Measurements from ENCODE around the gene TMEM151A. TPM values are rescaled to one million over a fixed set of nuclear protein-coding genes. Genes with fewer than 3 reads are reported as not detected.

Gene TMEM151A
- total RNA-seq, 1 donor, result 0.36 TPM

DNA sequence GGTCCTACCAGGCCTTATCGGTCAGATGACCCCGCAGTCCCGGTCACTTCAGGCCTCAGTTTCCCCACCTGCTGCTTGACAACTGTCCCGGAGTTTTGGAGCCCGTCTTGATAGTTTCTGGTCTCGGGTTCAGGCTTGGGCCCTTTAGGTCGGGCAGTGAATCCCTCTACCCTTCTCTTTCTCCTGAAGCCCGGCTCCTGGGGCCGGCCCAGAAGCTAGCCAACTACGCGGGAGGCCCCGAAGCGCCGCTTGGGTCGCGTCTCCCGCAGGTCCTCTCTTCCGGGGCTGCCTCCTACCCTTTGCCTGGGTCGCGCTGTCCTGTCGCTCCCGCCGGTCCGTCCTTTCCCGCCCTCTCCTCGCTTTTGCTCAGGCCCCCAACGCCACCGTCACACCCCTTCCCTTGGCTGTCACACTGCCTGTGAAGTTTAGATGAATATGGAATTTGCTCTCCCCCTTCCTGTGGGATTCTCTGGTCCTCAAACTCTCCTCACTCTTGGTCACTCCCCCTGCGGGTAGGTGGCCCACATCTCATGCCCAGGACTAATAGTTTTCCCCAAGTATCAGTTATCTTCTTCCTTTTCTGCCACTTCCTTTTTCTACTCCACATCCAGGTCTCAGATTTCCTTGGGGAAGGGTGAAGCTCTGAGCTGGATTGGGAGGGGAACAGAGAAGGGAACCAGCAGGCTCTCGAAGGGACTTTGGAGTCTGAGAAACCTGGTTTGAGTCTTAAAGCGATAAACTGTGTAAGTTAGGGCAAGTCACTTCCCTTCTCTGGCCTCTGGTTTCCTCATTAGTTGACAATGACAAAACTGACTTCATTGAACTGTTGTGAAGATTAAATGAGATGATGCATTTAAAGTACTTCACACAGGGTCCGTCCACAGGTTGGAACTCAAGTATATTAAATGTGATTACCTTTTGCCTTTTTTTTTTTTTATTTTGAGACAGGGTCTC lies 22.5 kb upstream of the TMEM151A start:
- no peaks in the 10 kb centered on the region for H3K9me3 ChIP-seq (ENCODE audit: low read depth, low read length)
- peak overlapping the region; percentile 98 for H3K4me3 ChIP-seq (ENCODE audit: insufficient read depth, low read length)
- H3K4me1 ChIP-seq (ENCODE audit: insufficient read depth, low read length), result peaks cover 22% of the 10 kb centered on the region
- H3K4me2 ChIP-seq (ENCODE audit: insufficient read depth, low read length), result peak overlapping the region; percentile 97
- H2AFZ ChIP-seq (ENCODE audit: low read length), result peak overlapping the region; percentile 62
- H3K27me3 ChIP-seq (ENCODE audit: insufficient read depth, low read length), result no peaks in the 10 kb centered on the region
- peak overlapping the region; percentile 81 for H3K27ac ChIP-seq (ENCODE audit: low read depth, low read length)
- TF ChIP-seq, protein P1, sequence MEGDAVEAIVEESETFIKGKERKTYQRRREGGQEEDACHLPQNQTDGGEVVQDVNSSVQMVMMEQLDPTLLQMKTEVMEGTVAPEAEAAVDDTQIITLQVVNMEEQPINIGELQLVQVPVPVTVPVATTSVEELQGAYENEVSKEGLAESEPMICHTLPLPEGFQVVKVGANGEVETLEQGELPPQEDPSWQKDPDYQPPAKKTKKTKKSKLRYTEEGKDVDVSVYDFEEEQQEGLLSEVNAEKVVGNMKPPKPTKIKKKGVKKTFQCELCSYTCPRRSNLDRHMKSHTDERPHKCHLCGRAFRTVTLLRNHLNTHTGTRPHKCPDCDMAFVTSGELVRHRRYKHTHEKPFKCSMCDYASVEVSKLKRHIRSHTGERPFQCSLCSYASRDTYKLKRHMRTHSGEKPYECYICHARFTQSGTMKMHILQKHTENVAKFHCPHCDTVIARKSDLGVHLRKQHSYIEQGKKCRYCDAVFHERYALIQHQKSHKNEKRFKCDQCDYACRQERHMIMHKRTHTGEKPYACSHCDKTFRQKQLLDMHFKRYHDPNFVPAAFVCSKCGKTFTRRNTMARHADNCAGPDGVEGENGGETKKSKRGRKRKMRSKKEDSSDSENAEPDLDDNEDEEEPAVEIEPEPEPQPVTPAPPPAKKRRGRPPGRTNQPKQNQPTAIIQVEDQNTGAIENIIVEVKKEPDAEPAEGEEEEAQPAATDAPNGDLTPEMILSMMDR (IDR thresholded peaks at IDR 0.05; ENCODE audit: extremely low read depth, low read depth, low read length), result peak; percentile 28
- H3K79me2 ChIP-seq (ENCODE audit: insufficient read depth, low read length), result peaks cover 37% of the 10 kb centered on the region
- H3K36me3 ChIP-seq (ENCODE audit: insufficient read depth, low read length), result peaks cover 38% of the 10 kb centered on the region
- DNase-seq (ENCODE audit: insufficient read length, low spot score, missing footprints), result peak; percentile 91
- peaks cover 41% of the 10 kb centered on the region for H4K20me1 ChIP-seq (ENCODE audit: insufficient read depth, low read length)

DNA sequence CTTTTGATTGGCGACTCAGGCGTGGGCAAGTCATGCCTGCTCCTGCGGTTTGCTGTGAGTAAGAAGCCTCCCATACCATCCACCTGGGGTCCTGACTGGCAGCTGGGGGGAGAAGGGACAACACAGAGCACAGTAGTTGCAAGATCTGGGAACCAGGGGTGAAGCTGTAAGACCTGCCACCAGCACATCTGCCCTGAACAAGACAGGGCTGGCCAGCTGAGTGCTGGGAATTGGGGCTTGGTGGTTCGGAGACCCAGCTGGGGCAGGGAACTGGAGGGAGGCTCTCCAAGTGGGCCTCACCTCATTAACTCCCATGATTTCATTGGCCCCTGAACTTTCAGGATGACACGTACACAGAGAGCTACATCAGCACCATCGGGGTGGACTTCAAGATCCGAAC lies 19.9 kb upstream of the TMEM151A start:
- H3K4me3 ChIP-seq (ENCODE audit: insufficient read depth, low read length), result no peak overlapping the region
- H2AFZ ChIP-seq (ENCODE audit: low read length), result no peak overlapping the region
- H3K27ac ChIP-seq (ENCODE audit: low read depth, low read length), result no peak overlapping the region
- H3K36me3 ChIP-seq (ENCODE audit: insufficient read depth, low read length), result peaks cover 44% of the 10 kb centered on the region
- H3K79me2 ChIP-seq (ENCODE audit: insufficient read depth, low read length), result peaks cover 37% of the 10 kb centered on the region
- H3K4me1 ChIP-seq (ENCODE audit: insufficient read depth, low read length), result peaks cover 20% of the 10 kb centered on the region
- H3K27me3 ChIP-seq (ENCODE audit: insufficient read depth, low read length), result no peaks in the 10 kb centered on the region
- H4K20me1 ChIP-seq (ENCODE audit: insufficient read depth, low read length), result peaks cover 41% of the 10 kb centered on the region
- TF ChIP-seq, protein P1 (IDR thresholded peaks at IDR 0.05; ENCODE audit: extremely low read depth, low read depth, low read length), result no peak
- no peak for DNase-seq (ENCODE audit: insufficient read length, low spot score, missing footprints)
- H3K4me2 ChIP-seq (ENCODE audit: insufficient read depth, low read length), result no peak overlapping the region
- no peaks in the 10 kb centered on the region for H3K9me3 ChIP-seq (ENCODE audit: low read depth, low read length)

DNA sequence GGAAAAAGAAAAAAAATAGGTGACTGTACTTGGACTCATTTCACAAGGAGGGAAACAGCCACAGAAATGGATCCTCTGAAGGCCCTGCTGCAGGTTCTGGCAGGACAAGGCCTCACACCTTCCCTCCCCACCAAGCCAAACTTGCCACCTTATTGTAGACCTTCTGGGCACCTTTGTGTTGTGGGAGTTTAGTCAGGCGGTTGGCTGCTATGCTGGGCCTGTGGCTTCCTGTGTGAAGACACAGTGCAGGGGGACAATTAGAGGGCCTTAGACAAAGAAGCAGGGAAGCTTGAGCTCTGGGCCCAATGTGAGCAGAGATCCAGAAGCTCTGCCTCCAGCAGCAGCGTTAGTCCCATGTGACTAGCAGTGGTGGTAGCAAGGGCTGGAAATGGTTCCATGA lies 19.1 kb upstream of the TMEM151A start:
- Histone ChIP-seq H3K36me3 (ENCODE audit: insufficient read depth, low read length) (peaks cover 44% of the 10 kb centered on the region), H3K4me3 (ENCODE audit: insufficient read depth, low read length) (no peak overlapping the region), H2AFZ (ENCODE audit: low read length) (no peak overlapping the region), H4K20me1 (ENCODE audit: insufficient read depth, low read length) (peaks cover 45% of the 10 kb centered on the region), H3K4me2 (ENCODE audit: insufficient read depth, low read length) (no peak overlapping the region), H3K27me3 (ENCODE audit: insufficient read depth, low read length) (no peaks in the 10 kb centered on the region), H3K27ac (ENCODE audit: low read depth, low read length) (no peak overlapping the region), H3K4me1 (ENCODE audit: insufficient read depth, low read length) (peaks cover 16% of the 10 kb centered on the region), H3K79me2 (ENCODE audit: insufficient read depth, low read length) (peaks cover 37% of the 10 kb centered on the region), H3K9me3 (ENCODE audit: low read depth, low read length) (no peaks in the 10 kb centered on the region)
- no peak for DNase-seq (ENCODE audit: insufficient read length, low spot score, missing footprints)
- TF ChIP-seq, protein P1 (IDR thresholded peaks at IDR 0.05; ENCODE audit: extremely low read depth, low read depth, low read length), result no peak

DNA sequence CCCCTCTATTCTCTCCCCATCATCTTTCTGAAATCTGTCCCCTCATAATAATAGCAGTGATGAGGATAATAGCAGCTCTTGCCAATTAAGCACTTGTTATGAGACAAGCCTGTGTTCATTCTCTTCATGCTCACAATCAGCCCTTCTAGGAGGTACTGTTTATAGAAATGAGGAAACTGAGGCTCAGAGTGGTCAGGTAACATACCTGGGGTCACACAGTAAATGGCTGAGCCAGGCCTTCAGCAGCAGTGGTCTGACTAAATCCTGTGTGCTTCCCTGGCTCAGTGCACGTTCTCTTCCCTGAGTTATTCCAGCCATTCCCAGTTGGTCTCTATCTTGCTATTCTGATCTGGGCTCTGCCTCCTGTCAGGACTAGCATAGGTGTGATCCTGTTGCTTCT lies 17.5 kb upstream of the TMEM151A start:
- H4K20me1 ChIP-seq (ENCODE audit: insufficient read depth, low read length), result peaks cover 43% of the 10 kb centered on the region
- TF ChIP-seq, protein P1 (IDR thresholded peaks at IDR 0.05; ENCODE audit: extremely low read depth, low read depth, low read length), result no peak
- H3K36me3 ChIP-seq (ENCODE audit: insufficient read depth, low read length), result peaks cover 44% of the 10 kb centered on the region
- H3K27me3 ChIP-seq (ENCODE audit: insufficient read depth, low read length), result peaks cover 5% of the 10 kb centered on the region
- H3K4me2 ChIP-seq (ENCODE audit: insufficient read depth, low read length), result no peak overlapping the region
- H3K9me3 ChIP-seq (ENCODE audit: low read depth, low read length), result no peaks in the 10 kb centered on the region
- H3K27ac ChIP-seq (ENCODE audit: low read depth, low read length), result no peak overlapping the region
- H3K79me2 ChIP-seq (ENCODE audit: insufficient read depth, low read length), result peaks cover 29% of the 10 kb centered on the region
- no peak overlapping the region for H3K4me3 ChIP-seq (ENCODE audit: insufficient read depth, low read length)
- H3K4me1 ChIP-seq (ENCODE audit: insufficient read depth, low read length), result peaks cover 8% of the 10 kb centered on the region
- no peak overlapping the region for H2AFZ ChIP-seq (ENCODE audit: low read length)
- no peak for DNase-seq (ENCODE audit: insufficient read length, low spot score, missing footprints)
